GM12891 (cell line): ENCODE results near the gene GMEB1.

Source experiments
- POLR2A ChIP-seq: IDR thresholded peaks from 2 replicates; pipeline ENCODE4 v1.6.1; 2011; ENCODE audit warnings: low read depth, low read length, control low read depth
- POLR2AphosphoS5 ChIP-seq: IDR thresholded peaks from 2 replicates; pipeline ENCODE4 v1.6.1; 2011; ENCODE audit warnings: low read depth, low read length, control low read depth
- POU2F2 ChIP-seq: IDR thresholded peaks from 2 replicates; pipeline ENCODE4 v1.6.1; 2011; ENCODE audit warnings: low read depth, mild to moderate bottlenecking, control low read depth, low read length, moderate library complexity
- SPI1 ChIP-seq: IDR thresholded peaks from 2 replicates; pipeline ENCODE4 v1.6.1; 2011; ENCODE audit warnings: low read depth, low read length, control low read depth

DNA sequence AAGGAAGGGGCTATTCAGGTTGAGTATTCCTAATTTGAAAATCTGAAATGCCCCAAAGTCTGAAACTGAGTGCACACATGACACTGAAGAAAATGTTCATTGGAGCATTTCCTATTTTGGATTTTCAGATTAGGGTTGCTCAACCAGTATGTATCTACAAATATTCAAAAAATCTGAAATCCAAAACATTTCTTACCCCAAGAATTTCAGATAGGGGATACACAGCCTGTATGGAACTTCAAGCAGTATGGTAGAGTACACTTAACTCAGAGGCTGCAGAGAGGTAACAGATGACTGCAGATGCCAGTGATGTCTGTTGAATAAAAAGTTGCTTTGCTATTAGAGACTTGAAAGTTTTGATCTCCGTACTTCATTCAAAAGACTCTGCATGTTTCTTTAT lies 87.1 kb downstream of the GMEB1 start:
- no peak for TF ChIP-seq POLR2A
- TF ChIP-seq POLR2AphosphoS5: no peak
- TF ChIP-seq SPI1: no peak
- no peak for TF ChIP-seq POU2F2
